AG09319 (cell line): Measurements from ENCODE around the gene ME1.

Experiments
- DNase-seq: peaks from one replicate; pipeline ENCODE4 v3.0.0-alpha.2; 2010; ENCODE audit warnings: low read depth; ENCODE audit errors: extremely low read depth
- TF ChIP-seq, protein P1 (sequence below): IDR thresholded peaks from 2 replicates; pipeline ENCODE4 v1.5.1; 2011; ENCODE audit warnings: low read depth, mild to moderate bottlenecking, inconsistent platforms, low read length, moderate library complexity

The ME1 gene

DNA sequence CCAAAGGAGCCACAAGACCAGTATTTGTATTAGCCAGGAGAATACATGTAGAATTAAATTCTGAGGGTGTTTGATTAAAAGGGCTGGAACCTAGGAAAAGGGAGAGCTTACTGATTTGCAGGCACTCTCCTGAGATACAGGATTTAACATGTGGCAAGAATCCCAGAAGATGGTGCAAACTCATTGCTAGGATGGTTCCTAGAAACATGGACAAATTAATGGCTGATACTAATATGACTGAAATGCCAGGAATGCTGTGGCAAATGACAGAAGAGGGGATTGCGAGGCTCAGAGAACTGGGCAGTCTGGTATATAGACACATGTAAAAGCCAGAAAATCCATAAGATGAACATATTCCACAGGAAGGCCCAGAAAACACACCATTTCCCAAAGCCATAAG, 119.6 kb downstream of the ME1 start:
- TF ChIP-seq, protein P1, sequence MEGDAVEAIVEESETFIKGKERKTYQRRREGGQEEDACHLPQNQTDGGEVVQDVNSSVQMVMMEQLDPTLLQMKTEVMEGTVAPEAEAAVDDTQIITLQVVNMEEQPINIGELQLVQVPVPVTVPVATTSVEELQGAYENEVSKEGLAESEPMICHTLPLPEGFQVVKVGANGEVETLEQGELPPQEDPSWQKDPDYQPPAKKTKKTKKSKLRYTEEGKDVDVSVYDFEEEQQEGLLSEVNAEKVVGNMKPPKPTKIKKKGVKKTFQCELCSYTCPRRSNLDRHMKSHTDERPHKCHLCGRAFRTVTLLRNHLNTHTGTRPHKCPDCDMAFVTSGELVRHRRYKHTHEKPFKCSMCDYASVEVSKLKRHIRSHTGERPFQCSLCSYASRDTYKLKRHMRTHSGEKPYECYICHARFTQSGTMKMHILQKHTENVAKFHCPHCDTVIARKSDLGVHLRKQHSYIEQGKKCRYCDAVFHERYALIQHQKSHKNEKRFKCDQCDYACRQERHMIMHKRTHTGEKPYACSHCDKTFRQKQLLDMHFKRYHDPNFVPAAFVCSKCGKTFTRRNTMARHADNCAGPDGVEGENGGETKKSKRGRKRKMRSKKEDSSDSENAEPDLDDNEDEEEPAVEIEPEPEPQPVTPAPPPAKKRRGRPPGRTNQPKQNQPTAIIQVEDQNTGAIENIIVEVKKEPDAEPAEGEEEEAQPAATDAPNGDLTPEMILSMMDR, result no peak
- DNase-seq, result no peak

DNA sequence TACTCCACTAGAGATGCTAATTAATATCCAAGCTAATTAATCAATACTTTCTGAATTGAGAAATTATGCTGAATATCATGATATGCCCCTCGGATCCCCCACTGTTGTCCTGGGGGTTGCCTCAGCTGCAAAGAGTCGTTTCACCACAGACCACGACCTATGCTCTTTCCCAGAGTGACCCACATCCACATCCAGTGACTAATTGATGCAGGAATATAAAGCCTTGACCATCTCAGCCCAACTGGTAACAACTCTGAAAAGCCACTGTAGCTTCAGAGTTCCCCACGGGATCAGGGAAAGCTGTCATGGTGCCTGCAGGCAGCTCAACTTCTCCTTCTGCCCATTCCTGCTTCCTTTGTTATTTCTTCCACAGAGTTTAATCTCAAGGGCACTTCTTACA, 120.8 kb downstream of the ME1 start:
- TF ChIP-seq, protein P1, result no peak
- DNase-seq, result no peak

DNA sequence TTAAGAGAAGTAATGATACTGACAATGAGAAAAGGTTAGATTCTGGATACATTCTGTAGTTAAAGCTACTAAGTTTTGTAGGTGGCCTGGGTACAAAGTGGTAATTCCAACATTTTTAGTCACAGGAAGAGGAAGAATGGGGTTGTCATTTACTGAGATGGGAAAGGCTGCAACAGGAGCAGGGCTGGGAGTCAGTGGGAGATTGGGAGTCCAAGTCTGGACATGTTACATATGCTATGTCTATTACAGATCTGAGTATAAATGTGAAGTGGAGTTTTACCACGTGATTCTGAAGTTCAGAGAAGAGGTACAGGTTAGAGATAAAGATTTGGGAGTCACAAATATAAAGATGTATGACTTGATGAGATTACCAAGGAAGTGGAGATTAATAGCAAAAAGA, 121.5 kb downstream of the ME1 start:
- TF ChIP-seq, protein P1, result no peak
- no peak for DNase-seq

DNA sequence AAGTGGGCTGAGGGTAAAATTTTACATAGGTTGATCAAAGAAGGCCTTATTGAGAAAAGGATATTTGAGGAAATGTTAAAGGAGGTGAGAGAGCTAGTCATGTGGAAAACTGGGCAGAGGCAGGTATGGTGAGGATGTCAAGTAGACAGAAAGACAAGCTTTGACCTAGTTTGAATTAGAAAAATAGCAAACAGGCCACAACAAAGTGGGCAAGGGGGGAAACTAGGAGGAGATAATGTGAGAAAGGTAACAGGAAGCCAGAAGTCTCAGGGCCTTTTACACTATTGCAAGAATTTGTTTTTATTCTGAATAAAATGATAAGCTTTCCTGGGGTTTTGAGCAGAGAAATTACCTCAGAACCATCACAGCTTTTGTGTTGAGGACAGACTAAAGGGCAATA, 122.0 kb downstream of the ME1 start:
- TF ChIP-seq, protein P1, result no peak
- no peak for DNase-seq

DNA sequence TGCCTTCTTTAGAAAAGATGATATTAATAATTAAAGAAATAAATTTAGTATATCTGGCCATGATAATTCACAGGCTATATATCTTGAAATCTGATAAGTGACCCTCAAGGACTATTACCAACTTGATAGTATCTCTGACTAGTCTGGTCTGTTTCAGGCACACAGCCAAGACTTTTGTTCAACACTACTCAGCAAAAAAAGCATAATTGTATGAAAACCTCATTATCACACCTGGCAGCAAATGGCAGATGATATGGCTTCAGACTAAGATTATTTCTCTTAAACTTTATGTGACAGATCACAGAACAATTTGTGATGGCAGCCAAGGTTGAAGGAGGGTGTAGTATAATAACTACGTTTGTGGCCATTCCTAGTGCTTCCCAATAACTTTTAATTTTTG, 123.0 kb downstream of the ME1 start:
- TF ChIP-seq, protein P1, result no peak
- no peak for DNase-seq

DNA sequence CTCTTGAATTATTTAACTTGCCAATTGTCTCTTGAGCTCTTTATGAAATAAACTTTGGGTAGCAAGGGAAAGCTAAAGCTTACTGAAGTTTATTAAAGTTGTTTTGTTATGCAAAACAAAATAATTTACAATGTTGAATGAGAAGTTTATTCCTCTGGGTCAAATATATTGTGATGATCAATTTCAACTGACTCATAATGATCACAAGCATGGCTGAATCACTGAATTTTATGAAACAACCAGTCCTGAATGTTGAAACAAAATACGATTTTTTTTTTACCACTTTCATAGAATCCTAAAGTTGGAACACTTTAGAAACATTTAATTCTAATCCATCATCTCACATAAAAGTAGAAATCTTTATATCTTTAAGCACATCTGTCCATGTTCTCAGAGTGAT, 127.4 kb downstream of the ME1 start:
- TF ChIP-seq, protein P1, result no peak
- DNase-seq, result no peak

DNA sequence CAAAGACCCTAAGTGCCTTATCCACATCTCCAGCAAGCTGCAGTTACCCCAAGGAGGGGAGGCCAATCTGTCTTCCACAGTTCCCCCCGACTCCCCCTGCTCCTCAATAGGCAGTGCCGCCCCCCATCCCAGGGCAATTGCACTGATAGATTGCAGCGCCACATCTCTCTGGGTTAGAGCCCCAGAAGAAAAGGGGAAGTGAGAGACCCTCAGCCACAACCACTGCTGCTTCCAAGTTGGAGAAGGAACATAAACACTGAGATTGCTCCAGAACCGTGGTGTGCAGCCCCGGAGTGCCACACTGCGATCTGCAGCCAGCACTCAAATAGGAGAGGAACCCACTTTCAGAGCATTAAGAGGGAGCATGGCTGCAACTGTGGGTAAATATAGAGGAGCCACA, 136.2 kb downstream of the ME1 start:
- TF ChIP-seq, protein P1, result no peak
- DNase-seq, result no peak
